PC-9 (cell line): ENCODE results near the gene UBE2QL1. TPM values are rescaled to one million over a fixed set of nuclear protein-coding genes. Genes with fewer than 3 reads are reported as not detected.

Source experiments
- BruUV-seq: library from RNA; stranded (reverse); fragments of 400-500 nt; replicated peaks from 2 replicates; lab custom pipeline; 2021; lab: Mats Ljungman, UMichigan
- CTCF ChIA-PET: fragments of 300-600 bp; sonication (Branson Sonifier 250); formaldehyde crosslinking; loops from one replicate; lab custom pipeline; 2022; ENCODE audit warnings: antibody characterized with exemption; lab: Charles Lee
- POLR2A ChIA-PET: fragments of 300-600 bp; sonication (Branson Sonifier 250); formaldehyde crosslinking; loops from one replicate; lab custom pipeline; 2022; ENCODE audit warnings: antibody characterized with exemption; ENCODE audit not compliant: unreplicated experiment; lab: Charles Lee
- DNase-seq, 2 experiments: peaks; one replicate each; pipeline versions ENCODE4 v3.0.0 to v3.0.0-alpha.2; 2015 to 2022; ENCODE audit warnings: mixed read lengths in 1 of 2
- H2AFZ ChIP-seq: fragments of 200-600 bp; sonication (generic); 2 replicates; pipeline ENCODE4 v1.8.1; 2017; ENCODE audit warnings: antibody characterized with exemption
- H3F3A ChIP-seq: fragments of 200-600 bp; sonication (generic); 2 replicates; pipeline ENCODE4 v1.8.1; 2017; ENCODE audit warnings: antibody characterized with exemption, mild to moderate bottlenecking, low read depth; ENCODE audit not compliant: insufficient read depth
- H3K27ac ChIP-seq: fragments of 200-600 bp; sonication (generic); 2 replicates; pipeline ENCODE4 v1.6.1; 2016; ENCODE audit warnings: mixed run types
- H3K27me3 ChIP-seq: fragments of 200-600 bp; sonication (generic); 2 replicates; pipeline ENCODE4 v1.6.1; 2016; ENCODE audit warnings: low read depth, mixed run types; ENCODE audit not compliant: insufficient read depth
- H3K36me3 ChIP-seq: fragments of 200-600 bp; sonication (generic); 2 replicates; pipeline ENCODE4 v1.6.1; 2016; ENCODE audit warnings: low read depth, mixed run types
- H3K4me1 ChIP-seq: fragments of 200-600 bp; sonication (generic); replicated peaks from 2 replicates; pipeline ENCODE4 v1.6.1; 2016; ENCODE audit warnings: mixed run types; ENCODE audit not compliant: insufficient read depth
- H3K4me2 ChIP-seq: fragments of 200-600 bp; sonication (generic); 2 replicates; pipeline ENCODE4 v1.6.1; 2017; ENCODE audit warnings: mixed run types
- H3K4me3 ChIP-seq: fragments of 200-600 bp; sonication (generic); 2 replicates; pipeline ENCODE4 v1.6.1; 2016; ENCODE audit warnings: mixed run types
- H3K79me2 ChIP-seq: fragments of 200-600 bp; sonication (generic); 2 replicates; pipeline ENCODE4 v1.6.1; 2017; ENCODE audit warnings: low read depth, mixed run types
- H3K9me2 ChIP-seq: fragments of 200-600 bp; sonication (generic); 2 replicates; pipeline ENCODE4 v1.8.1; 2017; ENCODE audit warnings: mild to moderate bottlenecking; ENCODE audit not compliant: insufficient read depth
- H3K9me3 ChIP-seq: fragments of 200-600 bp; sonication (generic); 2 replicates; pipeline ENCODE4 v1.8.1; 2016; ENCODE audit warnings: low read depth; ENCODE audit not compliant: insufficient read depth
- H4K20me1 ChIP-seq: fragments of 200-600 bp; sonication (generic); 2 replicates; pipeline ENCODE4 v1.8.1; 2017; ENCODE audit not compliant: insufficient read depth
- CTCF ChIP-seq: fragments of 200-600 bp; sonication (generic); conservative IDR thresholded peaks from 2 replicates; pipeline ENCODE4 v1.6.1; 2017; ENCODE audit warnings: mixed run types, antibody characterized with exemption, mild to moderate bottlenecking, moderate library complexity
- EZH2 ChIP-seq: fragments of 200-600 bp; sonication (generic); IDR thresholded peaks from 2 replicates; pipeline ENCODE4 v1.8.0; 2017; ENCODE audit warnings: antibody characterized with exemption, low read depth
- intact Hi-C: fragments of 100-400 bp; cut with micrococcal nuclease; formaldehyde crosslinking; loops from one replicate; pipeline ENCODE4 v1.10.0; 2022; ENCODE audit not compliant: unreplicated experiment
- total RNA-seq: library from RNA; stranded (reverse); gene quantifications from 2 replicates; pipeline ENCODE4 v1.2.3, GENCODE V29; 2021

UBE2QL1 gene
- total RNA-seq, 1 experiment from 2014 or later, result not detected

DNA sequence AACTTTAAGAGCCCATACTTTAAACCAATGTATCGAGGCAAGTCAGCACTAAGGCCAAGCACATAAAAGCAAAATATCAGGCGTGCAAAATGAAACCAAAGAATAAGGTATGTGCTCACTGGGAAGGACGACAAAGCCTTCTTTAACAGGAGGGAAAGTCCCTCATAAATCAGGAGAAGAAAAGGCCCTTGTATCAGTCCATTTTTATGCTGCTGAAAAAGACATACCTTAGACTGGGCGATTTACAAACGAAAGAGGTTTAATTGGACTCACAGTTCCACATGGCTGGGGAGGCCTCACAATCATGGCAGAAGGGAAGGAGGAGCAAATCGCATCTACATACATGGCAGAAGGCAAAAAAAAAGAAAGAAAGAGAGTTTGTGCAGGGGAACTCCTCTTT lies 68.9 kb downstream of the UBE2QL1 start:
- no peak for DNase-seq
- Histone ChIP-seq H3K9me3 (0 out of 2 replicates have a peak, but pooled peaks cover 2% of the 10 kb centered on the region), H3K79me2 (no peaks in the 10 kb centered on the region), H3K9me2 (no peaks in the 10 kb centered on the region), H4K20me1 (no peaks in the 10 kb centered on the region), H3K36me3 (no peaks in the 10 kb centered on the region), H3K4me3 (no peak overlapping the region), H2AFZ (no peak overlapping the region), H3K27me3 (peaks cover 71% of the 10 kb centered on the region), H3K4me1 (0 out of 2 replicates have a peak, but pooled peaks cover under 1% of the 10 kb centered on the region), H3K4me2 (no peak overlapping the region), H3F3A (no peaks in the 10 kb centered on the region), H3K27ac (no peak overlapping the region)
- TF ChIP-seq CTCF (no peak), EZH2 (no peak)
- intact Hi-C loops, result no loop called here
- ChIA-PET CTCF (no interaction called here), POLR2A (no interaction called here)
- BruUV-seq, result no TSS peak

- Histone ChIP-seq H3K27me3 (peaks cover 71% of the 10 kb centered on the region), H3K4me2 (no peak overlapping the region), H3K9me3 (no peaks in the 10 kb centered on the region), H3K79me2 (no peaks in the 10 kb centered on the region), H3K27ac (no peak overlapping the region), H3K4me3 (no peak overlapping the region), H4K20me1 (no peaks in the 10 kb centered on the region), H2AFZ (no peak overlapping the region), H3F3A (no peaks in the 10 kb centered on the region), H3K36me3 (no peaks in the 10 kb centered on the region), H3K9me2 (no peaks in the 10 kb centered on the region), H3K4me1 (0 out of 2 replicates have a peak, but pooled peaks cover 9% of the 10 kb centered on the region)
- ChIA-PET CTCF (no interaction called here), POLR2A (no interaction called here)
- BruUV-seq, result no TSS peak
- TF ChIP-seq CTCF (no peak), EZH2 (no peak)
- intact Hi-C loops, result no loop called here
- DNase-seq, result no peak
Measured at GRCh38 chr5:6518298-6519057, 69.8 kb downstream of the UBE2QL1 start.

- Histone ChIP-seq H3F3A (no peaks in the 10 kb centered on the region), H3K79me2 (no peaks in the 10 kb centered on the region), H3K27me3 (peaks cover 87% of the 10 kb centered on the region), H3K4me3 (no peak overlapping the region), H3K9me2 (no peaks in the 10 kb centered on the region), H3K9me3 (no peaks in the 10 kb centered on the region), H3K36me3 (no peaks in the 10 kb centered on the region), H3K4me2 (no peak overlapping the region), H4K20me1 (no peaks in the 10 kb centered on the region), H3K4me1 (0 out of 2 replicates have a peak, but pooled peaks cover 9% of the 10 kb centered on the region), H2AFZ (no peak overlapping the region), H3K27ac (no peak overlapping the region)
- DNase-seq, result no peak
- CTCF ChIA-PET, result interaction anchor here (0.6 kb wide), 1 partner anchor 8 kb away, joined by 3 read pairs; no protein-coding TSS in a partner anchor
- TF ChIP-seq EZH2 (no peak), CTCF (no peak)
- intact Hi-C loops, result no loop called here
- POLR2A ChIA-PET, result no interaction called here
- no TSS peak for BruUV-seq
Measured at GRCh38 chr5:6520201-6520600, 71.5 kb downstream of the UBE2QL1 start.
